Astrocyte of the spinal cord (primary cell): ENCODE results near the gene MRPS11.
A peak's percentile ranks its signal among the peaks of the same experiment; 100 is the strongest.

Source experiments
- DNase-seq: peaks from one replicate; pipeline ENCODE4 v3.0.0; 2011; ENCODE audit warnings: low read depth, low spot score
- H3K4me3 ChIP-seq: 2 replicates; pipeline ENCODE4 v1.5.1; 2011; ENCODE audit warnings: low read depth, mild to moderate bottlenecking, low read length, moderate library complexity
- in situ Hi-C: cut with HindIII; loops from 2 replicates; pipeline ENCODE4 v1.10.0; 2017; ENCODE audit warnings: low sequenced_read_pairs
- TF ChIP-seq, protein P1 (sequence below): IDR thresholded peaks from 2 replicates; pipeline ENCODE4 v1.5.1; 2012; ENCODE audit warnings: low read depth, mild to moderate bottlenecking, low read length, inconsistent platforms

The MRPS11 gene

DNA sequence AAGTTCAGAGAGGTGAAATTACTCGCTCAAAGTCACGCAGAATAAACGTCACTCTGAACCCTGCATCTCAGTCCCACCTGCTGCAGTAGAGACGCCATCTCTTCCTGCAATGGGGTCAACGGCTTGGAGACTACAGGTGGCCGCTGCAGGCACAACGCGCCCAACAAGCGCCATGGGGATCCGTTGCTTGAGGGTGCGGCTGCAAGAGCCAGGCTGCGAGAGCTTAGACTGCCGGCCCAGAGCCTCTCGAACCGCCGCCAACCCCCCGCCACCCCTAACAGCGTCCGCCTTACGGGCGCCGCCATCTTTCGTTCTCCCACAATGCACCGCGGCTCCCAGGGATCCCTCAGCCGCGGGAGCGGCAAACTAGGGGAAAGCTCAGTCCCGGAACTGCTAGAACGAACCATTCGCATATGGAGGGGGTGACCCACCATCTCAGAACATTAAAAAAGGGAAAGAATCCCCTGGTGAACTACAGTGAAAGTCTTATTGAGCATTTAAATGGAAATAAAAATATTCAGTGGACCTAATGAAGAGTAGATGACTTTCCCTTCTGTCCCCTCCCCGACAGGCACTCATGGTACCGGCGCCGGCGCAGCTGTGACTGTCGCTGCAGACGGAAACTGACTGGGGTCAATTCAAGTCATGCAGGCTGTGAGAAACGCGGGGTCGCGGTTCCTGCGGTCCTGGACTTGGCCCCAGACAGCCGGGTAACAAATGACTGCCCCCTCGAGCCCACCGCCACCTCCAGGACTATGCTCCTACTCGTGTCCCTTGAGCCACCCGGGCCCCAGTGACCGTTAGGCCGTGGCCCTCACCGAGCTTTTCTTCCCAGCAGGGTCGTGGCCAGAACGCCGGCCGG lies at the start of gene MRPS11, which contains the start of gene MRPL46:
Gene MRPS11 (plus strand): TSS at position 636 of the 862 bp plus-strand sequence. CDS start 10 bp downstream, at position 646.
Gene MRPL46 (minus strand): TSS at position 316 of the 862 bp plus-strand sequence. CDS start 11 bp downstream, at position 305.
- DNase-seq, result peak; percentile 91
- TF ChIP-seq, protein P1, sequence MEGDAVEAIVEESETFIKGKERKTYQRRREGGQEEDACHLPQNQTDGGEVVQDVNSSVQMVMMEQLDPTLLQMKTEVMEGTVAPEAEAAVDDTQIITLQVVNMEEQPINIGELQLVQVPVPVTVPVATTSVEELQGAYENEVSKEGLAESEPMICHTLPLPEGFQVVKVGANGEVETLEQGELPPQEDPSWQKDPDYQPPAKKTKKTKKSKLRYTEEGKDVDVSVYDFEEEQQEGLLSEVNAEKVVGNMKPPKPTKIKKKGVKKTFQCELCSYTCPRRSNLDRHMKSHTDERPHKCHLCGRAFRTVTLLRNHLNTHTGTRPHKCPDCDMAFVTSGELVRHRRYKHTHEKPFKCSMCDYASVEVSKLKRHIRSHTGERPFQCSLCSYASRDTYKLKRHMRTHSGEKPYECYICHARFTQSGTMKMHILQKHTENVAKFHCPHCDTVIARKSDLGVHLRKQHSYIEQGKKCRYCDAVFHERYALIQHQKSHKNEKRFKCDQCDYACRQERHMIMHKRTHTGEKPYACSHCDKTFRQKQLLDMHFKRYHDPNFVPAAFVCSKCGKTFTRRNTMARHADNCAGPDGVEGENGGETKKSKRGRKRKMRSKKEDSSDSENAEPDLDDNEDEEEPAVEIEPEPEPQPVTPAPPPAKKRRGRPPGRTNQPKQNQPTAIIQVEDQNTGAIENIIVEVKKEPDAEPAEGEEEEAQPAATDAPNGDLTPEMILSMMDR, result no peak
- peak within 1 kb of the TSS; percentile 69 for H3K4me3 ChIP-seq
- in situ Hi-C loops, result no loop called here

GRCh38 chr15:88419830-88420229 lies 47.7 kb upstream of the MRPS11 start:
- TF ChIP-seq, protein P1, result no peak
- in situ Hi-C loops, result no loop called here
- DNase-seq, result peak; percentile 17
- H3K4me3 ChIP-seq, result no peak overlapping the region

DNA sequence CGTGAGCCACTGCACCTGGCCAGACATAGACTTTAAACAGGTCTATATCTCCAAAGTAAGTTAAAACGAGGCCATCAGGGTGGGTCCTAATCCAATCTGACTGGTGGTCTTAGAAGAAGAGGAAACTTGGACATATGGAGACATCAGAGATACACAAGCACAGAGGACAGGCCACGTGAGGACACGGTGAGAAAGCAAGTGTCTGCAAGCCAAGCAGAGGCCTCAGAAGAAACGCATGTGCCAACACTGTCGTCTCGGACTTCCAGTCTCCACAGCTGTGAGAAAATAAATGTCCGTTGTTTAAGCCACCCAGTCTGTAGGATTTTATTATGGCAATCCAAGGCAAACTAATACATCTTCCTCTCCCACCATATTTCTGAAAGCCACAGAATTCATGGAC lies 44.2 kb upstream of the MRPS11 start:
- in situ Hi-C loops, result no loop called here
- no peak for DNase-seq
- H3K4me3 ChIP-seq, result no peak overlapping the region
- TF ChIP-seq, protein P1, result no peak

- no peak overlapping the region for H3K4me3 ChIP-seq
- DNase-seq, result no peak
- TF ChIP-seq, protein P1, result no peak
- in situ Hi-C loops, result no loop called here
These were observed 41.2 kb upstream of the MRPS11 start for GRCh38 chr15:88426304-88426703.

GRCh38 chr15:88428053-88428452 lies 39.5 kb upstream of the MRPS11 start:
- TF ChIP-seq, protein P1, result no peak
- in situ Hi-C loops, result no loop called here

DNA sequence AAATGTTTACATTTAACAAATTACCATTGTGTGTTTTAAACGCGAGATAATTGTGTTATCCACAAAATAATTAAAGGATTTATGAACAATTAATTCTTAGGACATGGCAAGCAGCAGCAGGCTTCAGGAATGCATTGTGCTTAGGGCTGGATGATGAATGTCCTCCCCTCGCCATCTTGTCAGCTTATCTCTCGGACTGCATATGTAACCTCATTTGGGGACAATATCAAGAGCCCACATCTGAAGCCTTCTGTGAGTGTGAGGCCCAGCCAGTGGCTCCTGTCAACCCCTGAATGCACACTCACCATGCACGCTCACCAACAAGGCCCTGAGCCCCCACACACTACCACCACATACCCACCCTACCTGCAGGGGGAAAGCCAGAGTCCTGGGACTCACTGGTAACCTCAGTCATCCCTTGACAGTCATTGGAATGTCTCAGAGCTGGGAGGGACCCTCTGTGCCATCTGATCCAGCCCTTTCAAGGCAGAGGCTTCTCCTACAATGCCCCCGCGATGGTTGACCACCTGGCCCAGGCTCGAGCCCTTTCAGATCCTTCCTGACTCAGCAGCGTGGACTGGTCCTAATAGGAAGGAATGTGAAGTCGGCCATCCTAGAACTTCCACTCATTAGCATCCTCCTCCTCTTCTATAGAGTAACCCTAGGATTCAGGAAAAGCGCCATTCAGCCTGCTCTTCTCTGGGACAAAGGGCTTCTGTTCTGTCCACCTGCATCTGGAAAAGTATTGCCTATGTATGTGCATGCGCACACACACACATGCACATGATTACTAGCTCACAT lies 38.5 kb upstream of the MRPS11 start:
- in situ Hi-C loops, result no loop called here
- TF ChIP-seq, protein P1, result no peak
- no peak overlapping the region for H3K4me3 ChIP-seq
- no peak for DNase-seq

More at GRCh38 chr15:88428053-88428452, 39.5 kb upstream of the MRPS11 start:
- DNase-seq, result no peak
- no peak overlapping the region for H3K4me3 ChIP-seq
